HepG2 (cell line): ENCODE data around the gene CEP55. TPM values are rescaled to one million over a fixed set of nuclear protein-coding genes. Genes with fewer than 3 reads are reported as not detected.

Source experiments
- ATF1 ChIP-seq: IDR thresholded peaks from 2 replicates; pipeline ENCODE4 v1.6.1; 2016; ENCODE audit warnings: mild to moderate bottlenecking, control low read depth
- CENPBD1 ChIP-seq: sonication (generic); formaldehyde crosslinking; IDR thresholded peaks from 2 replicates; pipeline ENCODE4 v1.8.0; 2022; ENCODE audit warnings: missing genetic modification reagents, low read depth, mild to moderate bottlenecking, borderline replicate concordance
- CHCHD3 ChIP-seq: sonication (generic); formaldehyde crosslinking; IDR thresholded peaks from 2 replicates; pipeline ENCODE4 v1.8.0; 2022; ENCODE audit warnings: mild to moderate bottlenecking, missing genetic modification reagents, moderate library complexity
- CHD2 ChIP-seq: IDR thresholded peaks from 2 replicates; pipeline ENCODE4 v1.6.1; 2011; ENCODE audit warnings: low read depth, low read length, improper control_type of control experiment
- HCFC1 ChIP-seq: fragments of 150-350 bp; IDR thresholded peaks from 2 replicates; pipeline ENCODE4 v1.6.1; 2014; ENCODE audit warnings: low read depth, low read length
- KAT7 ChIP-seq: IDR thresholded peaks from 2 replicates; pipeline ENCODE4 v1.6.1; 2018; ENCODE audit warnings: borderline replicate concordance, missing compliant biosample characterization
- MTF2 ChIP-seq: sonication (generic); formaldehyde crosslinking; IDR thresholded peaks from 2 replicates; pipeline ENCODE4 v1.5.0; 2020; ENCODE audit warnings: missing genetic modification reagents, borderline replicate concordance
- MXI1 ChIP-seq: IDR thresholded peaks from 3 replicates; pipeline ENCODE4 v1.6.1; 2012; ENCODE audit warnings: low read depth, low read length, inconsistent platforms, borderline replicate concordance
- NCOR1 ChIP-seq: fragments of 200-600 bp; sonication (generic); IDR thresholded peaks from 2 replicates; pipeline ENCODE4 v1.7.0; 2017; ENCODE audit warnings: antibody characterized with exemption, low read length, borderline replicate concordance
- NR2C2 ChIP-seq: sonication (generic); formaldehyde crosslinking; IDR thresholded peaks from 2 replicates; pipeline ENCODE4 v1.4.0; 2020; ENCODE audit warnings: missing genetic modification reagents, mild to moderate bottlenecking, moderate library complexity, borderline replicate concordance
- POGZ ChIP-seq: sonication (generic); formaldehyde crosslinking; IDR thresholded peaks from 2 replicates; pipeline ENCODE4 v1.4.0; 2020; ENCODE audit warnings: mild to moderate bottlenecking, missing genetic modification reagents
- PRMT3 ChIP-seq: sonication (generic); formaldehyde crosslinking; IDR thresholded peaks from 2 replicates; pipeline ENCODE4 v1.8.1; 2022; ENCODE audit warnings: low read depth, mild to moderate bottlenecking, moderate library complexity, missing genetic modification reagents, borderline replicate concordance
- SMC3 ChIP-seq: IDR thresholded peaks from 2 replicates; pipeline ENCODE4 v1.6.1; 2011; ENCODE audit warnings: low read length, improper control_type of control experiment
- TFE3 ChIP-seq: IDR thresholded peaks from 2 replicates; pipeline ENCODE4 v1.6.1; 2016
- ZBTB10 ChIP-seq: sonication (generic); formaldehyde crosslinking; IDR thresholded peaks from 2 replicates; pipeline ENCODE4 v1.4.0; 2020; ENCODE audit warnings: missing genetic modification reagents, borderline replicate concordance
- ZBTB20 ChIP-seq: sonication (generic); formaldehyde crosslinking; IDR thresholded peaks from 2 replicates; pipeline ENCODE4 v1.8.1; 2023; ENCODE audit warnings: missing genetic modification reagents, low read depth, mild to moderate bottlenecking, borderline replicate concordance
- ZBTB42 ChIP-seq: sonication (generic); formaldehyde crosslinking; IDR thresholded peaks from 2 replicates; pipeline ENCODE4 v1.5.0; 2020; ENCODE audit warnings: mild to moderate bottlenecking, missing genetic modification reagents
- ZFP62 ChIP-seq: sonication (generic); formaldehyde crosslinking; IDR thresholded peaks from 2 replicates; pipeline ENCODE4 v1.4.0; 2020; ENCODE audit warnings: missing genetic modification reagents
- ZIK1 ChIP-seq: sonication (generic); formaldehyde crosslinking; IDR thresholded peaks from 2 replicates; pipeline ENCODE4 v1.5.0; 2020; ENCODE audit warnings: mild to moderate bottlenecking, low read depth, missing genetic modification reagents, borderline replicate concordance
- ZKSCAN8 ChIP-seq: IDR thresholded peaks from 2 replicates; pipeline ENCODE4 v1.6.1; 2016; ENCODE audit warnings: borderline replicate concordance, missing genetic modification reagents, missing compliant biosample characterization
- ZNF333 ChIP-seq: sonication (generic); formaldehyde crosslinking; IDR thresholded peaks from 2 replicates; pipeline ENCODE4 v1.4.0; 2020; ENCODE audit warnings: mild to moderate bottlenecking, missing genetic modification reagents, borderline replicate concordance
- ZNF430 ChIP-seq: sonication (generic); formaldehyde crosslinking; IDR thresholded peaks from 2 replicates; pipeline ENCODE4 v1.9.0; 2021; ENCODE audit warnings: mild to moderate bottlenecking, missing genetic modification reagents
- ZNF7 ChIP-seq: IDR thresholded peaks from 2 replicates; pipeline ENCODE4 v1.6.1; 2016; ENCODE audit warnings: missing biosample characterization, missing genetic modification reagents
- ZSCAN22 ChIP-seq: sonication (generic); formaldehyde crosslinking; IDR thresholded peaks from 2 replicates; pipeline ENCODE4 v1.4.0; 2020; ENCODE audit warnings: mild to moderate bottlenecking, missing genetic modification reagents
- polyA plus RNA-seq, 8 experiments: library from polyadenylated mRNA; depleted of rRNA in 3 of 8; stranded (reverse) in 7 of 8; unstranded in 1 of 8; fragments of >200 nt; fragmentation: Illumina TruSeq in 4 of 8; extraction: Trizol in 4 of 8; gene quantifications; 2 replicates each; pipeline versions ENCODE4 v1.2.1 to v1.2.3, GENCODE V29; 2011 to 2016; ENCODE audit warnings: low read depth in 4 of 8, missing spikeins in 1 of 8, mixed read lengths in 1 of 8; ENCODE audit not compliant: insufficient read depth in 1 of 8
- total RNA-seq, 5 experiments: library from RNA; depleted of rRNA; stranded (reverse); fragments of >200 nt; fragmentation: Illumina TruSeq; extraction: Trizol; gene quantifications; 2 replicates each; pipeline ENCODE4 v1.2.3, GENCODE V29; 2016; ENCODE audit warnings: low read depth in 1 of 5
- TF ChIP-seq, protein P1 (sequence below): sonication (generic); formaldehyde crosslinking; IDR thresholded peaks from 2 replicates; pipeline ENCODE4 v1.4.0; 2020; ENCODE audit warnings: missing genetic modification reagents

CEP55 gene
- total and polyA plus RNA-seq, 2 of the 13 experiments (the other 11 are each of a cell fraction or from before 2014, with no cell fraction given): 6.5 to 17.1 TPM

GRCh38 chr10:93496322-93497041 is at the start of gene CEP55 (continued):
- no peak for TF ChIP-seq ZSCAN22 (CRISPR knock-in tag)
- TF ChIP-seq POGZ (CRISPR knock-in tag): peak; percentile 89
- TF ChIP-seq ZKSCAN8: 0 out of 2 replicates have a peak, but pooled peaks have one; percentile 54
- no peak for TF ChIP-seq ZBTB10 (CRISPR knock-in tag)
- TF ChIP-seq ZNF333 (CRISPR knock-in tag): no peak
- TF ChIP-seq MXI1: peak; percentile 99
- TF ChIP-seq ZNF7 (CRISPR knock-in tag): no peak
- TF ChIP-seq ZBTB42: no peak
- no peak for TF ChIP-seq SMC3
- TF ChIP-seq CHD2: 0 out of 2 replicates have a peak, but pooled peaks have one; percentile 25
- no peak for TF ChIP-seq ZBTB20 (CRISPR knock-in tag)
- TF ChIP-seq, protein P1, sequence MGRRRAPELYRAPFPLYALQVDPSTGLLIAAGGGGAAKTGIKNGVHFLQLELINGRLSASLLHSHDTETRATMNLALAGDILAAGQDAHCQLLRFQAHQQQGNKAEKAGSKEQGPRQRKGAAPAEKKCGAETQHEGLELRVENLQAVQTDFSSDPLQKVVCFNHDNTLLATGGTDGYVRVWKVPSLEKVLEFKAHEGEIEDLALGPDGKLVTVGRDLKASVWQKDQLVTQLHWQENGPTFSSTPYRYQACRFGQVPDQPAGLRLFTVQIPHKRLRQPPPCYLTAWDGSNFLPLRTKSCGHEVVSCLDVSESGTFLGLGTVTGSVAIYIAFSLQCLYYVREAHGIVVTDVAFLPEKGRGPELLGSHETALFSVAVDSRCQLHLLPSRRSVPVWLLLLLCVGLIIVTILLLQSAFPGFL (CRISPR knock-in tag): no peak
- TF ChIP-seq CENPBD1 (CRISPR knock-in tag): no peak
- peak; percentile 85; the same call in 1 of the 2 replicates for TF ChIP-seq CHCHD3 (CRISPR knock-in tag)
- TF ChIP-seq MTF2 (CRISPR knock-in tag): no peak
- TF ChIP-seq ZIK1 (CRISPR knock-in tag): peak; percentile 38; the same call in 1 of the 2 replicates
- TF ChIP-seq ATF1 (CRISPR knock-in tag): peak; percentile 29; the same call in 1 of the 2 replicates
- no peak for TF ChIP-seq ZNF430 (CRISPR knock-in tag)
- TF ChIP-seq KAT7 (CRISPR knock-in tag): peak; percentile 64; the same call in 1 of the 2 replicates
- TF ChIP-seq NCOR1: no peak
- TF ChIP-seq ZFP62: no peak
- peak; percentile 71; the same call in 1 of the 2 replicates for TF ChIP-seq PRMT3 (CRISPR knock-in tag)
- peak; percentile 47; the same call in 1 of the 2 replicates for TF ChIP-seq NR2C2
- TF ChIP-seq TFE3 (CRISPR knock-in tag): peak; percentile 51; the same call in 1 of the 2 replicates
- TF ChIP-seq HCFC1: no peak
